Left ventricle myocardium inferior (tissue), 1 donor: ENCODE measurements around the gene LCMT2. TPM values are rescaled to one million over a fixed set of nuclear protein-coding genes. Genes with fewer than 3 reads are reported as not detected.
A peak's percentile ranks its signal among the peaks of the same experiment; 100 is the strongest.

Experiments
- DNase-seq: peaks from one replicate; pipeline ENCODE4 v3.0.0-alpha.2; 2020
- H3K27ac ChIP-seq: fragments of 200-600 bp; replicated peaks from 2 replicates; pipeline ENCODE4 v1.8.0; 2021
- H3K27me3 ChIP-seq: fragments of 200-600 bp; 2 replicates; pipeline ENCODE4 v1.8.0; 2021; ENCODE audit warnings: low read depth
- H3K36me3 ChIP-seq: fragments of 200-600 bp; 2 replicates; pipeline ENCODE4 v1.8.0; 2021
- H3K4me1 ChIP-seq: fragments of 200-600 bp; 2 replicates; pipeline ENCODE4 v1.8.0; 2021
- H3K4me3 ChIP-seq: fragments of 200-600 bp; 2 replicates; pipeline ENCODE4 v1.8.0; 2021; ENCODE audit warnings: mild to moderate bottlenecking, moderate library complexity
- H3K9me3 ChIP-seq: fragments of 200-600 bp; replicated peaks from 2 replicates; pipeline ENCODE4 v1.8.0; 2021
- intact Hi-C: fragments of 100-400 bp; cut with micrococcal nuclease; formaldehyde crosslinking; loops from one replicate; pipeline ENCODE4 v1.11.0; 2022
- total RNA-seq: library from RNA; stranded (reverse); fragmentation: NEBNext Ultra II Directional; extraction: Animal tissue kit (Norgen Biotek cat#: 25700); gene quantifications from one replicate; pipeline ENCODE4 v1.2.1, GENCODE V29; 2021
- TF ChIP-seq, protein P1 (sequence below): fragments of 200-600 bp; IDR thresholded peaks from 2 replicates; pipeline ENCODE4 v1.8.0; 2021; ENCODE audit warnings: antibody characterized with exemption, mild to moderate bottlenecking, borderline replicate concordance
- donor health status: DM: no; HTN: yes; CAD: no; lungs with severe emphysema.

The LCMT2 gene
- total RNA-seq, 1 donor from 2014 or later, result 7.0 TPM

DNA sequence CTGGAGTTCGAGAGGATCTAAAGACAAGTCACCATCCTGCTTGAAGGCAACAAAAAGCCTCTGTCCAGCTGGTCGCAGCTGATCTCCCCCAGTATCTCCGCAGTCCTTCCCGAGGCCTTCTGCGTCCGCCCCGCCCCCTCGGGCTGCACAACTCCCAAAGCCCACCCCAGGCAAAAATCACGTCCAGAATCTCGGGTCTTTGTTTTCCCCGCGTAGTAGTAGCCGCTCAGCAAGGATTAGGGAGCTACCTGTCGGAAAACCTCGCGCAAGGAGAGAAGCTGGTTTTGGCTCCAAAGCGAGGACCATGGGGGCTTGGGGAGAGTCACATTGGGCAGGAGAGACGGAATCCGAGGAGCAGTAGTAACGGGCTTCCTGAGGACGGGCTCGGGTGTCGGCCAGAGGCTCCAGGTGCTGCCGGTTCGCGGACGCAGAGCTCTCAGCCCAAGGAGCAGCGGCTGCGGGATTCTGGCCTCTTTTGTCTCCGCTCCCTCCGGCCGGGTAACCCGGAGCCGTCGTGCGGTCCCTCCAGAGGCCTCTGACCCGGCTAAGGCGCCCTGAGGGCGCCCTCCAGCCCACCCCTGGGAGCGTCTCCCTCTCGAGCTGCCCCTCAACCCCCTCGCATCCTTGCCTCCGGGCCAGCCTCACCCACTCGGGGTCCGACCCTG is 40.1 kb upstream of the LCMT2 start:
- Histone ChIP-seq H3K4me3 (peak overlapping the region; percentile 87), H3K27ac (peak overlapping the region; percentile 83)

DNA sequence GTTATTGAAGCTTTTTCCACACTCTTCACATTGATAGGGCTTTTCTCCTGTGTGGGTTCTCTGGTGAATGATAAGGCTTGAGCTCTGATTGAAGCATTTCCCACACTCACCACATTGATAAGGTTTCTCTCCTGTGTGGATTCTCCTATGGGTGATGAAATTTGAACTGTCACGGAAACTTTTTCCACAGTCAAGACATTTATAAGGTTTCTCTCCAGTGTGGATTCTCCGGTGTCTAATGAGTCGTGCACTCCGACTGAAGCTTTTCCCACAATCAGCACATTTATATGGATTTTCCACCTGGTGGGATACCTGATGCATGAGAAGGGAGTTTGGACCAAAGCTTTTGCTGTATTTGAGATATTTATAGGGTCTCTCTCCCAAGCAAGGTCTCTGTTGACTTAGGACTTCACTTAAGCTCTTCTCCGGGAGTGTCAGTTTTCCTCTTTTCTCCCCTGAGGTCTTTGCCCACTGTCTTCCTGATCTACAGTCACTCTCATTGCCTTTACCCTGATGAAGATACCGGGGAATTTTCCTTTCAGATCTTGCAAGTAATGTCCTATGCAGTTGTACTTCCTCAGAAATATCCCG is 31.0 kb upstream of the LCMT2 start:
- Histone ChIP-seq H3K9me3 (peaks cover 88% of the 10 kb centered on the region), H3K4me1 (no peaks in the 10 kb centered on the region), H3K27ac (no peak overlapping the region), H3K36me3 (peaks cover 91% of the 10 kb centered on the region), H3K4me3 (no peak overlapping the region), H3K27me3 (no peaks in the 10 kb centered on the region)
- DNase-seq, result no peak
- intact Hi-C loops, result no loop called here
- TF ChIP-seq, protein P1, sequence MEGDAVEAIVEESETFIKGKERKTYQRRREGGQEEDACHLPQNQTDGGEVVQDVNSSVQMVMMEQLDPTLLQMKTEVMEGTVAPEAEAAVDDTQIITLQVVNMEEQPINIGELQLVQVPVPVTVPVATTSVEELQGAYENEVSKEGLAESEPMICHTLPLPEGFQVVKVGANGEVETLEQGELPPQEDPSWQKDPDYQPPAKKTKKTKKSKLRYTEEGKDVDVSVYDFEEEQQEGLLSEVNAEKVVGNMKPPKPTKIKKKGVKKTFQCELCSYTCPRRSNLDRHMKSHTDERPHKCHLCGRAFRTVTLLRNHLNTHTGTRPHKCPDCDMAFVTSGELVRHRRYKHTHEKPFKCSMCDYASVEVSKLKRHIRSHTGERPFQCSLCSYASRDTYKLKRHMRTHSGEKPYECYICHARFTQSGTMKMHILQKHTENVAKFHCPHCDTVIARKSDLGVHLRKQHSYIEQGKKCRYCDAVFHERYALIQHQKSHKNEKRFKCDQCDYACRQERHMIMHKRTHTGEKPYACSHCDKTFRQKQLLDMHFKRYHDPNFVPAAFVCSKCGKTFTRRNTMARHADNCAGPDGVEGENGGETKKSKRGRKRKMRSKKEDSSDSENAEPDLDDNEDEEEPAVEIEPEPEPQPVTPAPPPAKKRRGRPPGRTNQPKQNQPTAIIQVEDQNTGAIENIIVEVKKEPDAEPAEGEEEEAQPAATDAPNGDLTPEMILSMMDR, result no peak

More for the DNA sequence above, 40.1 kb upstream of the LCMT2 start:
- Histone ChIP-seq H3K4me1 (peaks cover 38% of the 10 kb centered on the region), H3K27me3 (no peaks in the 10 kb centered on the region), H3K9me3 (peaks cover 7% of the 10 kb centered on the region), H3K36me3 (peaks cover 28% of the 10 kb centered on the region)
- DNase-seq, result peak; percentile 15
- TF ChIP-seq, protein P1, result no peak
- intact Hi-C loops, result no loop called here

DNA sequence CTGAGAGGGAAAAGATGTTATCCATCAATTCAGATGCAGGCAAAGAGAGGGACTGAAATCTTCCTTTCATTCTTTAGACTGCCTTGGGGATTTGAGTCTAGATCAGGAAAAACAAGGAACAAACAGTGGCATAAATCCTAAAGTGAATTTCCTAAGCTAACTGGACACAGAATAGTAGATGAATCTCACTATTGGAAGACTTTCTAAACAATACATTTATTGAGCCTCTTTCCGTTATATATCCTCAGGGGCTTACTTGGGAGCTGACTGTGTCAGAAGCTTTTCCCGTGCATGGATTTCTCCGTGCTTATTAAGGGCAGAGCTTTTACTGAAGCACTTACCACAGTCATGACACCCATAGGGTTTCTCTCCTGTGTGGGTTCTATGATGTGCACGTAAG is 30.4 kb upstream of the LCMT2 start:
- intact Hi-C loops, result no loop called here
- TF ChIP-seq, protein P1, result no peak
- peaks cover 87% of the 10 kb centered on the region for H3K36me3 ChIP-seq
- no peak overlapping the region for H3K27ac ChIP-seq
- peaks cover 85% of the 10 kb centered on the region for H3K9me3 ChIP-seq
- no peaks in the 10 kb centered on the region for H3K27me3 ChIP-seq
- H3K4me1 ChIP-seq, result no peaks in the 10 kb centered on the region
- no peak overlapping the region for H3K4me3 ChIP-seq
- no peak for DNase-seq

DNA sequence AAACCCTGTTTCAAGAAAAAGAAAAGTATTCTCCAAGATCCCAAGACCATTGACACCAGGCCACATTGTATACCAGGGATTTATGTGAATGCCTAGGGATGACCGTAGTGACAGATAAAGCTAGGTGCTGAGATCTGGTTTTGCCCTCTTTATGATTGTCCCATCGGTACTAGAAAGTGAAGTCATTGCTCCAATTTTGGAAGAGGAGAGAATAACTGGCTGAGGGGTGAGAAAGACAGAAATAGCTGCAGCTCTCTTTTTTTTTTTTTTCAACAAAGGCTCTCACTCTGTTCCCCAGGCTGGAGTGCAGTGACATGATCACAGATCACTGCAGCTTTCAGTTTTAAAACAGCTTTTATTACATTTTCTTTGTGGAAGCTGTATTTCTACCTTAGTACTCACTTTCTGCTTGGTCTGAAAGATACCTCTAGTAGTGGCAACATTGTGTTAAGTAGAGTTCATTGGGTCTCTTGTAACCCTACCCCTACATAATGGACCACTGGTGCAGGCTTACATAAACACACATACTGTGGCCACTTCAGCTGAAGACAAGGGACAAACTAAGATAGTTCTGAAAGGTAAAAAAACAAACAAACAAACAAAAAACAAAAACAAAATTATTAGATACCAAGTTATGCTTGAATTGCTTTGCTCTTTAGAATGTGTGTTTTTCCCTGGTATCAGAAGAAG is 22.5 kb upstream of the LCMT2 start:
- H3K36me3 ChIP-seq, result peaks cover 49% of the 10 kb centered on the region
- TF ChIP-seq, protein P1, result no peak
- peaks cover 5% of the 10 kb centered on the region for H3K9me3 ChIP-seq
- DNase-seq, result no peak
- H3K27ac ChIP-seq, result peak overlapping the region; percentile 70
- H3K4me1 ChIP-seq, result peaks cover 23% of the 10 kb centered on the region
- no peak overlapping the region for H3K4me3 ChIP-seq
- intact Hi-C loops, result no loop called here
- H3K27me3 ChIP-seq, result no peaks in the 10 kb centered on the region

DNA sequence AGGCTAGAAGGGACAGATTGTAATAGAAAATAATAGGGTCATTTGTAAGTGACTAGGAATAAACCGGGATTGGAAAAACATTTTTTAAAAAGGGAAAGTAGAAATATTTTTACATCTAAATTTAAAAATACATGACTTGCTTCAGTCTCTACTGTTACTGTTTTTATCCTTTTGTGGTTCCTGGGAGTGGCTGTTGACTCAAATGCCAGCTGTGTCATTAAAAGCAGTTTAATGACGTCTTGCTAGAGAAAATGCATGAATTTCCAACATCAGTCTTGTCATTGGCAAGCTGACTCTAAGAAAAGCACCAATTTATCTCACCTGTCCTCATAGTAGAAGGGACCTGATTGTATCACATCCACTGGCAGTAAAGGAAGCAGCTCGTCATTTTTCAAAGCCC is 16.7 kb upstream of the LCMT2 start:
- H3K27me3 ChIP-seq, result no peaks in the 10 kb centered on the region
- intact Hi-C loops, result no loop called here
- TF ChIP-seq, protein P1, result no peak
- H3K27ac ChIP-seq, result no peak overlapping the region
- peaks cover 91% of the 10 kb centered on the region for H3K36me3 ChIP-seq
- H3K4me3 ChIP-seq, result no peak overlapping the region
- no peak for DNase-seq
- no peaks in the 10 kb centered on the region for H3K9me3 ChIP-seq
- peaks cover under 1% of the 10 kb centered on the region for H3K4me1 ChIP-seq
